ENCODE results near the gene NLGN3.

The NLGN3 gene

DNA sequence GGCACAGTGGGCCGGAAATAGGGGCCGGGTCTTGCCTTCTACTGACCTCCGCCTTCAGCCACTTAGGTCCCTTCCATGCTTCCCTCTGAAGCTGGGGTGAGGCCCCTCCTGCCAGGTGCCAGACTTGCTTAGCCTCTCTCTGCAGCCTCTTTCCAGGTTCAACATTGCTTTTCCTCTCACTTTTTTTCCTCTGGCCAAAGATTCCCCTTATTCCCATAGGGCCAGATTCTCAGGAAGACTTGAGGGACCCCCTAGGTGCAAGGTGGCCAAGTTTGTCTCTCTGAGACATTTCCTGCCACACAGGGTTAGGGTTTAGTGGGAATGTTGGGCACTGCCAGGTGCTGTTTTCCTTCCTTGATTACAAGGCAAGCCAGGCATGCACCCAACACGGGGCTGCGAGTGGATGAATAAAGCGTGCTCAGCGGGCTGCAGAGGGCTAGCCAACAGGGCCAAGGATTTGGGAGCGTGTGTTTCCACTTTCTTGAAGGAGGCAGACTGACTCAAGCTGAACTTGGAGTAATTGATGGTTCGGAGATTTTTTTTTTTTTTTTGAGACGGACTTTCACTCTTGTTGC, 70.8 kb downstream of the NLGN3 start:
- no peaks in the 10 kb centered on the region for H3K27me3 ChIP-seq
- H3K27ac ChIP-seq: no peak overlapping the region
- no peaks in the 10 kb centered on the region for H3K36me3 ChIP-seq
- TF ChIP-seq, protein P1, sequence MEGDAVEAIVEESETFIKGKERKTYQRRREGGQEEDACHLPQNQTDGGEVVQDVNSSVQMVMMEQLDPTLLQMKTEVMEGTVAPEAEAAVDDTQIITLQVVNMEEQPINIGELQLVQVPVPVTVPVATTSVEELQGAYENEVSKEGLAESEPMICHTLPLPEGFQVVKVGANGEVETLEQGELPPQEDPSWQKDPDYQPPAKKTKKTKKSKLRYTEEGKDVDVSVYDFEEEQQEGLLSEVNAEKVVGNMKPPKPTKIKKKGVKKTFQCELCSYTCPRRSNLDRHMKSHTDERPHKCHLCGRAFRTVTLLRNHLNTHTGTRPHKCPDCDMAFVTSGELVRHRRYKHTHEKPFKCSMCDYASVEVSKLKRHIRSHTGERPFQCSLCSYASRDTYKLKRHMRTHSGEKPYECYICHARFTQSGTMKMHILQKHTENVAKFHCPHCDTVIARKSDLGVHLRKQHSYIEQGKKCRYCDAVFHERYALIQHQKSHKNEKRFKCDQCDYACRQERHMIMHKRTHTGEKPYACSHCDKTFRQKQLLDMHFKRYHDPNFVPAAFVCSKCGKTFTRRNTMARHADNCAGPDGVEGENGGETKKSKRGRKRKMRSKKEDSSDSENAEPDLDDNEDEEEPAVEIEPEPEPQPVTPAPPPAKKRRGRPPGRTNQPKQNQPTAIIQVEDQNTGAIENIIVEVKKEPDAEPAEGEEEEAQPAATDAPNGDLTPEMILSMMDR (IDR thresholded peaks at IDR 0.05): no peak
- H3K9me3 ChIP-seq: no peaks in the 10 kb centered on the region
- no peaks in the 10 kb centered on the region for H3K4me1 ChIP-seq (ENCODE audit: control insufficient read depth in 1 of 2, insufficient read depth in 1 of 2, low read depth in 1 of 2, low read length in 1 of 2)
- H3K4me3 ChIP-seq (ENCODE audit: low read depth in 1 of 2, low read length in 1 of 2): no peak overlapping the region

DNA sequence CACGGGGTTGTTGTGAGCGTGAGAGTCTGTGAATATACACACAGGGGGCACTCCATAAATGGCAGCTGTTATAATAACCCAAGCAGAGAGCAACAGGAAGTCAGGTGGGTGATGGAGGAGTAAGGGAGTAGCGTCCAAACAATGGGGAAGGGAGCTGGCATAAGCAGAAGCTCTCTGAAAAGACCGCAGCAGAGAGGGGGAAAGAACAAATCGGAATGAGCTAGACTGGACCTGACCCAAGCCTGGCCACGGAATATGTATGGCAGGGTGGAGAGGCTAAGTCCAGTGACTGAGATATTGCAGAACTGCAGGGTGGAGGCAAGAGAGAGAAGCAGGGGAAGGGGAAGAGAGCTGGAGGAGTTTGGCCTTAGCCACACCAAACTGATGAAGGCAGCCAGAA, 71.8 kb downstream of the NLGN3 start:
- H3K27ac ChIP-seq: no peak overlapping the region
- H3K4me1 ChIP-seq (ENCODE audit: control insufficient read depth in 1 of 2, insufficient read depth in 1 of 2, low read depth in 1 of 2, low read length in 1 of 2): no peaks in the 10 kb centered on the region
- TF ChIP-seq, protein P1 (IDR thresholded peaks at IDR 0.05): no peak
- no peak overlapping the region for H3K4me3 ChIP-seq (ENCODE audit: low read depth in 1 of 2, low read length in 1 of 2)
- no peaks in the 10 kb centered on the region for H3K27me3 ChIP-seq
- no peaks in the 10 kb centered on the region for H3K9me3 ChIP-seq
- H3K36me3 ChIP-seq: no peaks in the 10 kb centered on the region

DNA sequence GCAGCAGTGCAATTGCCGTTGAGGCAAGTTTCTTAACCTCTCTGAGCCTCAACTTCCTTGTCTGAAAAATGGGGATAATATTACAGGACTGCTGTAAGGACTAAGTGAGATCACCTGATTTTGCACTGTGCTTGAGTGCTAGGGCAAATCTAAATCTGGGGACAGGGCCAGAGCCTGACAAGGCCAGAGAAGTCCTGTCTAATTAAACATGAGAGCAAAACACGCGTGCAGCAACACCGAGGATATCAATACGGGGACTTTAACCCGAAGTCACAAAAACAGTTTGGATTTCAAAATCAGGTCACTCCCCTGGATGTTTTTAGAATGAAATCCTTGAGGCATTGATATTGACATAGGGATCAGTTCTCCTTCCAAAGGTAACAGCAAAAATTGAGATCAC, 72.7 kb downstream of the NLGN3 start:
- no peaks in the 10 kb centered on the region for H3K36me3 ChIP-seq
- no peaks in the 10 kb centered on the region for H3K4me1 ChIP-seq (ENCODE audit: control insufficient read depth in 1 of 2, insufficient read depth in 1 of 2, low read depth in 1 of 2, low read length in 1 of 2)
- TF ChIP-seq, protein P1 (IDR thresholded peaks at IDR 0.05): no peak
- no peak overlapping the region for H3K27ac ChIP-seq
- H3K4me3 ChIP-seq (ENCODE audit: low read depth in 1 of 2, low read length in 1 of 2): no peak overlapping the region
- no peaks in the 10 kb centered on the region for H3K9me3 ChIP-seq
- H3K27me3 ChIP-seq: no peaks in the 10 kb centered on the region
